ENCODE results near the gene SLX4IP. TPM values are rescaled to one million over a fixed set of nuclear protein-coding genes. Genes with fewer than 3 reads are reported as not detected.
A peak's percentile ranks its signal among the peaks of the same experiment; 100 is the strongest.
"Not testable (repeated sequence)": the region's sequence is repeated elsewhere in the genome, so short reads cannot be mapped to it uniquely, and the experiment has no call there.

Gene SLX4IP
- total and polyA plus RNA-seq, 2 of the 13 experiments (the other 11 are each of a cell fraction or from before 2014, with no cell fraction given): 3.6 to 7.3 TPM

DNA sequence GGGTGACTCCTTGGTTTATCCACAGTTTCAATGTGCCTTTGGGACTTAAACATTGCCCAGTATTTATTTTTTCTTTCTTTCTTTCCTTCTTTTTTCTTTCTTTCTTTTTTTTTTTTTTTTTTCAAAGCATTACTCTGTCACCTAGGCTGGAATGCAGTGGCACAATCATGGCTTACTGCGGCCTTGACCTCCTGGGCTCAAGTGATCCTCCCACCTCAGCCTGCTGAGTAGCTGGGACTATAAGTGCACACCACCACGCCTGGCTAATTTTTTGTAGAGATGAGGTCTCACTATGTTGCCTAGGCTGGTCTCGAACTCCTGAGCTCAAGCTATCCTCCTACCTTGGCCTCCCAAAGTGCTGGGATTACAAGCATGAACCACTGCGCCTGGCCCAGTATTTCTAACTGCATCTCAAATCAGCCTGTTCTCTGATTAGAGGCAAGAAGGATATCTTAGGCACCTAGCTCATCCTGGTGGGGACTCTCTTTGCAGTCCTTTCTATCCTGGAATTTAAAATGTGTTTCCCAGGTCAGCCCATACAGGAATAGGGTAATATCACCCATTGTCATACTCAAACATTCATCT lies 182.5 kb downstream of the SLX4IP start (continued):
- TF ChIP-seq, protein P1, sequence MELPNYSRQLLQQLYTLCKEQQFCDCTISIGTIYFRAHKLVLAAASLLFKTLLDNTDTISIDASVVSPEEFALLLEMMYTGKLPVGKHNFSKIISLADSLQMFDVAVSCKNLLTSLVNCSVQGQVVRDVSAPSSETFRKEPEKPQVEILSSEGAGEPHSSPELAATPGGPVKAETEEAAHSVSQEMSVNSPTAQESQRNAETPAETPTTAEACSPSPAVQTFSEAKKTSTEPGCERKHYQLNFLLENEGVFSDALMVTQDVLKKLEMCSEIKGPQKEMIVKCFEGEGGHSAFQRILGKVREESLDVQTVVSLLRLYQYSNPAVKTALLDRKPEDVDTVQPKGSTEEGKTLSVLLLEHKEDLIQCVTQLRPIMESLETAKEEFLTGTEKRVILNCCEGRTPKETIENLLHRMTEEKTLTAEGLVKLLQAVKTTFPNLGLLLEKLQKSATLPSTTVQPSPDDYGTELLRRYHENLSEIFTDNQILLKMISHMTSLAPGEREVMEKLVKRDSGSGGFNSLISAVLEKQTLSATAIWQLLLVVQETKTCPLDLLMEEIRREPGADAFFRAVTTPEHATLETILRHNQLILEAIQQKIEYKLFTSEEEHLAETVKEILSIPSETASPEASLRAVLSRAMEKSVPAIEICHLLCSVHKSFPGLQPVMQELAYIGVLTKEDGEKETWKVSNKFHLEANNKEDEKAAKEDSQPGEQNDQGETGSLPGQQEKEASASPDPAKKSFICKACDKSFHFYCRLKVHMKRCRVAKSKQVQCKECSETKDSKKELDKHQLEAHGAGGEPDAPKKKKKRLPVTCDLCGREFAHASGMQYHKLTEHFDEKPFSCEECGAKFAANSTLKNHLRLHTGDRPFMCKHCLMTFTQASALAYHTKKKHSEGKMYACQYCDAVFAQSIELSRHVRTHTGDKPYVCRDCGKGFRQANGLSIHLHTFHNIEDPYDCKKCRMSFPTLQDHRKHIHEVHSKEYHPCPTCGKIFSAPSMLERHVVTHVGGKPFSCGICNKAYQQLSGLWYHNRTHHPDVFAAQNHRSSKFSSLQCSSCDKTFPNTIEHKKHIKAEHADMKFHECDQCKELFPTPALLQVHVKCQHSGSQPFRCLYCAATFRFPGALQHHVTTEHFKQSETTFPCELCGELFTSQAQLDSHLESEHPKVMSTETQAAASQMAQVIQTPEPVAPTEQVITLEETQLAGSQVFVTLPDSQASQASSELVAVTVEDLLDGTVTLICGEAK (IDR thresholded peaks at IDR 0.05): not testable (repeated sequence)
- TF ChIP-seq, protein P1 (CRISPR knock-in tag; IDR thresholded peaks at IDR 0.05): peak; percentile 50; the same call in 1 of the 2 replicates
- TF ChIP-seq, protein P2, sequence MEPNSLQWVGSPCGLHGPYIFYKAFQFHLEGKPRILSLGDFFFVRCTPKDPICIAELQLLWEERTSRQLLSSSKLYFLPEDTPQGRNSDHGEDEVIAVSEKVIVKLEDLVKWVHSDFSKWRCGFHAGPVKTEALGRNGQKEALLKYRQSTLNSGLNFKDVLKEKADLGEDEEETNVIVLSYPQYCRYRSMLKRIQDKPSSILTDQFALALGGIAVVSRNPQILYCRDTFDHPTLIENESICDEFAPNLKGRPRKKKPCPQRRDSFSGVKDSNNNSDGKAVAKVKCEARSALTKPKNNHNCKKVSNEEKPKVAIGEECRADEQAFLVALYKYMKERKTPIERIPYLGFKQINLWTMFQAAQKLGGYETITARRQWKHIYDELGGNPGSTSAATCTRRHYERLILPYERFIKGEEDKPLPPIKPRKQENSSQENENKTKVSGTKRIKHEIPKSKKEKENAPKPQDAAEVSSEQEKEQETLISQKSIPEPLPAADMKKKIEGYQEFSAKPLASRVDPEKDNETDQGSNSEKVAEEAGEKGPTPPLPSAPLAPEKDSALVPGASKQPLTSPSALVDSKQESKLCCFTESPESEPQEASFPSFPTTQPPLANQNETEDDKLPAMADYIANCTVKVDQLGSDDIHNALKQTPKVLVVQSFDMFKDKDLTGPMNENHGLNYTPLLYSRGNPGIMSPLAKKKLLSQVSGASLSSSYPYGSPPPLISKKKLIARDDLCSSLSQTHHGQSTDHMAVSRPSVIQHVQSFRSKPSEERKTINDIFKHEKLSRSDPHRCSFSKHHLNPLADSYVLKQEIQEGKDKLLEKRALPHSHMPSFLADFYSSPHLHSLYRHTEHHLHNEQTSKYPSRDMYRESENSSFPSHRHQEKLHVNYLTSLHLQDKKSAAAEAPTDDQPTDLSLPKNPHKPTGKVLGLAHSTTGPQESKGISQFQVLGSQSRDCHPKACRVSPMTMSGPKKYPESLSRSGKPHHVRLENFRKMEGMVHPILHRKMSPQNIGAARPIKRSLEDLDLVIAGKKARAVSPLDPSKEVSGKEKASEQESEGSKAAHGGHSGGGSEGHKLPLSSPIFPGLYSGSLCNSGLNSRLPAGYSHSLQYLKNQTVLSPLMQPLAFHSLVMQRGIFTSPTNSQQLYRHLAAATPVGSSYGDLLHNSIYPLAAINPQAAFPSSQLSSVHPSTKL (CRISPR knock-in tag; IDR thresholded peaks at IDR 0.05): peak; percentile 83
- TF ChIP-seq, protein P3, sequence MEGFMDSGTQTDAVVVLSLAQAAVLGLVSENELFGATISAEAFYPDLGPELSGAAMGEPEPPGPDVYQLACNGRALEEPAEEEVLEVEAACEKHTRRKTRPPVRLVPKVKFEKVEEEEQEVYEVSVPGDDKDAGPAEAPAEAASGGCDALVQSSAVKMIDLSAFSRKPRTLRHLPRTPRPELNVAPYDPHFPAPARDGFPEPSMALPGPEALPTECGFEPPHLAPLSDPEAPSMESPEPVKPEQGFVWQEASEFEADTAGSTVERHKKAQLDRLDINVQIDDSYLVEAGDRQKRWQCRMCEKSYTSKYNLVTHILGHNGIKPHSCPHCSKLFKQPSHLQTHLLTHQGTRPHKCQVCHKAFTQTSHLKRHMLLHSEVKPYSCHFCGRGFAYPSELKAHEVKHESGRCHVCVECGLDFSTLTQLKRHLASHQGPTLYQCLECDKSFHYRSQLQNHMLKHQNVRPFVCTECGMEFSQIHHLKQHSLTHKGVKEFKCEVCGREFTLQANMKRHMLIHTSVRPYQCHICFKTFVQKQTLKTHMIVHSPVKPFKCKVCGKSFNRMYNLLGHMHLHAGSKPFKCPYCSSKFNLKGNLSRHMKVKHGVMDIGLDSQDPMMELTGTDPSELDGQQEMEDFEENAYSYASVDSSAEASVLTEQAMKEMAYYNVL (CRISPR knock-in tag; IDR thresholded peaks at IDR 0.05; ENCODE audit: borderline replicate concordance): peak; percentile 97
- TF ChIP-seq EHMT2 (IDR thresholded peaks at IDR 0.05; ENCODE audit: borderline replicate concordance, low read depth, low read length) (peak; percentile 64; the same call in 1 of the 2 replicates), SALL1 (CRISPR knock-in tag; IDR thresholded peaks at IDR 0.05) (peak; percentile 67; the same call in 1 of the 2 replicates), SOX6 (CRISPR knock-in tag; IDR thresholded peaks at IDR 0.05) (peak; percentile 57; the same call in 1 of the 2 replicates), SMAD1 (CRISPR knock-in tag; IDR thresholded peaks at IDR 0.05; ENCODE audit: borderline replicate concordance, low read depth) (0 out of 2 replicates have a peak, but pooled peaks have one; percentile 52), FOSL2 (CRISPR knock-in tag; IDR thresholded peaks at IDR 0.05) (peak; percentile 57), FOXM1 (CRISPR knock-in tag; IDR thresholded peaks at IDR 0.05) (0 out of 2 replicates have a peak, but pooled peaks have one; percentile 21), RAD21 (CRISPR knock-in tag; IDR thresholded peaks at IDR 0.05) (0 out of 2 replicates have a peak, but pooled peaks have one; percentile 12), SP5 (CRISPR knock-in tag; IDR thresholded peaks at IDR 0.05; ENCODE audit: borderline replicate concordance, low read depth) (peak; percentile 79; the same call in 1 of the 2 replicates), LCORL (IDR thresholded peaks at IDR 0.05) (peak; percentile 47; the same call in 1 of the 2 replicates), LCORL (CRISPR knock-in tag; IDR thresholded peaks at IDR 0.05) (peak; percentile 54; the same call in 1 of the 2 replicates)
- not testable (repeated sequence) for TF ChIP-seq SOX6 (IDR thresholded peaks at IDR 0.05)
